GM12878 (cell line): ENCODE measurements around the gene MAGI1. TPM values are rescaled to one million over a fixed set of nuclear protein-coding genes. Genes with fewer than 3 reads are reported as not detected.

Source experiments
- ATAC-seq: fragments of 200-7000 bp; cut with Tn5 transposase; 3 replicates; pipeline ENCODE4 v1.9.1; 2020; ENCODE audit warnings: mild to moderate bottlenecking, moderate library complexity
- BruUV-seq: library from RNA; stranded (reverse); fragments of 400-500 nt; replicated peaks from 2 replicates; lab custom pipeline; 2021; lab: Mats Ljungman, UMichigan
- CTCF ChIA-PET: fragments of 300-600 bp; sonication (Branson Sonifier 250); formaldehyde crosslinking; extraction: SDS; loops from one replicate; lab custom pipeline; 2021; ENCODE audit warnings: inconsistent platforms; lab: Yijun Ruan, JAX
- POLR2A ChIA-PET: fragments of 350-600 bp; formaldehyde crosslinking; extraction: SDS; loops from one replicate; lab custom pipeline; 2021; ENCODE audit warnings: inconsistent platforms; lab: Charles Lee
- RAD21 ChIA-PET: fragments of 300-600 bp; sonication (Branson Sonifier 250); formaldehyde crosslinking; loops from one replicate; lab custom pipeline; 2023; ENCODE audit warnings: antibody characterized with exemption; ENCODE audit not compliant: unreplicated experiment; lab: Charles Lee
- SMC1A ChIA-PET: fragments of 300-600 bp; sonication (Branson Sonifier 250); formaldehyde crosslinking; loops from one replicate; lab custom pipeline; 2023; ENCODE audit not compliant: unreplicated experiment, uncharacterized antibody; lab: Charles Lee
- DNase-seq: peaks from one replicate; pipeline ENCODE4 v3.0.0-alpha.2; 2011; ENCODE audit warnings: low read depth, low spot score
- FAIRE-seq: peaks from 3 replicates; lab custom pipeline; 2011; peaks lifted over from hg19 to GRCh38; lab: Jason Lieb, UNC
- H2AFZ ChIP-seq: 2 replicates; pipeline ENCODE4 v1.6.0; 2011; ENCODE audit warnings: low read depth, low read length, control low read depth; ENCODE audit not compliant: control insufficient read depth
- H3K27ac ChIP-seq: 2 replicates; pipeline ENCODE4 v1.5.1; 2011; ENCODE audit warnings: control low read depth; ENCODE audit not compliant: control insufficient read depth, insufficient read depth
- H3K27me3 ChIP-seq, 2 experiments: replicated peaks in 1 of 2; 2 replicates each; pipeline versions ENCODE4 v1.6.0 to v1.6.1; 2011; ENCODE audit warnings: low read length in 1 of 2; ENCODE audit not compliant: control insufficient read depth in 2 of 2, insufficient read depth in 2 of 2
- H3K36me3 ChIP-seq, 2 experiments: 2 replicates each; pipeline ENCODE4 v1.5.1; 2011; ENCODE audit warnings: low read length in 1 of 2; ENCODE audit not compliant: control insufficient read depth in 2 of 2, insufficient read depth in 2 of 2
- H3K4me1 ChIP-seq: 2 replicates; pipeline ENCODE4 v1.6.1; 2011; ENCODE audit warnings: mild to moderate bottlenecking, low read length, moderate library complexity, mixed read lengths; ENCODE audit not compliant: control insufficient read depth, insufficient read depth
- H3K4me2 ChIP-seq: 2 replicates; pipeline ENCODE4 v1.6.0; 2011; ENCODE audit warnings: control low read depth; ENCODE audit not compliant: control insufficient read depth, insufficient read depth
- H3K4me3 ChIP-seq: fragments of 200-600 bp; sonication (generic); 2 replicates; pipeline ENCODE4 v1.5.1; 2016
- H3K79me2 ChIP-seq: 2 replicates; pipeline ENCODE4 v1.6.0; 2011; ENCODE audit warnings: low read length; ENCODE audit not compliant: control insufficient read depth, insufficient read depth
- H3K9ac ChIP-seq: 2 replicates; pipeline ENCODE4 v1.8.0; 2011; ENCODE audit warnings: low read length, control low read depth, mixed read lengths; ENCODE audit not compliant: control insufficient read depth, insufficient read depth
- H3K9me3 ChIP-seq: replicated peaks from 3 replicates; pipeline ENCODE4 v1.5.1; 2011; ENCODE audit warnings: mild to moderate bottlenecking, low read length; ENCODE audit not compliant: control insufficient read depth, insufficient read depth
- H4K20me1 ChIP-seq: 2 replicates; pipeline ENCODE4 v1.6.0; 2011; ENCODE audit not compliant: control insufficient read depth, insufficient read depth
- ATF7 ChIP-seq: fragments of 450-650 bp; IDR thresholded peaks from 2 replicates; pipeline ENCODE4 v1.6.1; 2016; ENCODE audit warnings: low read depth, mild to moderate bottlenecking
- IKZF2 ChIP-seq, 2 experiments: fragments of 450-650 bp; IDR thresholded peaks; 2 replicates each; pipeline ENCODE4 v1.6.1; 2017; ENCODE audit warnings: mild to moderate bottlenecking in 2 of 2, moderate library complexity in 2 of 2
- MYB ChIP-seq: fragments of 150-350 bp; IDR thresholded peaks from 2 replicates; pipeline ENCODE4 v1.6.1; 2014; ENCODE audit warnings: mild to moderate bottlenecking, low read depth, low read length, borderline replicate concordance
- MYC ChIP-seq: IDR thresholded peaks from 2 replicates; pipeline ENCODE4 v1.6.1; 2011; ENCODE audit warnings: mild to moderate bottlenecking, low read length, moderate library complexity, inconsistent platforms; ENCODE audit not compliant: insufficient read depth, insufficient replicate concordance, insufficient read length, severe bottlenecking
- NR2F1 ChIP-seq: fragments of 450-650 bp; conservative IDR thresholded peaks from 2 replicates; pipeline ENCODE4 v1.6.1; 2017; ENCODE audit warnings: mild to moderate bottlenecking
- PML ChIP-seq: IDR thresholded peaks from 2 replicates; pipeline ENCODE4 v1.6.1; 2012; ENCODE audit warnings: low read length, inconsistent platforms
- SIX5 ChIP-seq: IDR thresholded peaks from 2 replicates; pipeline ENCODE4 v1.6.1; 2011; ENCODE audit warnings: mild to moderate bottlenecking, low read depth, low read length, moderate library complexity; ENCODE audit not compliant: severe bottlenecking
- SMAD5 ChIP-seq: IDR thresholded peaks from 2 replicates; pipeline ENCODE4 v1.6.1; 2016; ENCODE audit warnings: antibody characterized with exemption, low read depth
- SREBF2 ChIP-seq: IDR thresholded peaks from 2 replicates; pipeline ENCODE4 v1.6.1; 2012; ENCODE audit warnings: mild to moderate bottlenecking, low read length
- TCF3 ChIP-seq: IDR thresholded peaks from 2 replicates; pipeline ENCODE4 v1.6.1; 2012; ENCODE audit warnings: low read depth, mild to moderate bottlenecking, low read length, borderline replicate concordance; ENCODE audit not compliant: insufficient read depth
- USF2 ChIP-seq: IDR thresholded peaks from 2 replicates; pipeline ENCODE4 v1.6.1; 2011; ENCODE audit warnings: low read depth, low read length, improper control_type of control experiment, borderline replicate concordance
- ZBTB40 ChIP-seq: fragments of 450-650 bp; IDR thresholded peaks from 2 replicates; pipeline ENCODE4 v1.6.1; 2016; ENCODE audit warnings: mild to moderate bottlenecking, moderate library complexity, borderline replicate concordance
- ZNF24 ChIP-seq: fragments of 450-650 bp; IDR thresholded peaks from 2 replicates; pipeline ENCODE4 v1.6.1; 2017; ENCODE audit warnings: antibody characterized with exemption, mild to moderate bottlenecking
- WGBS: methylation state at CpG from one replicate; pipeline ENCODE4 v1.1.6; 2016; ENCODE audit warnings: low lambda C conversion rate; ENCODE audit not compliant: insufficient replicate concordance, insufficient coverage; ENCODE audit errors: missing lambda C conversion rate; 5-methylcytosine and 5-hydroxymethylcytosine counted together
- in situ Hi-C: fragments of 300-500 bp; cut with MboI; formaldehyde crosslinking; loops from 9 replicates; pipeline ENCODE4 v1.14.3; 2018; ENCODE audit warnings: mixed read lengths
- intact Hi-C: fragments of 100-400 bp; cut with micrococcal nuclease; formaldehyde crosslinking; loops from one replicate; pipeline ENCODE4 v1.14.2; 2022; ENCODE audit not compliant: unreplicated experiment
- polyA plus RNA-seq, 11 experiments: library from polyadenylated mRNA; depleted of rRNA in 4 of 11; unstranded in 6 of 11; stranded (reverse) in 5 of 11; fragments of >200 nt; fragmentation: Nextera tagmentation in 4 of 11; fragmentation: Illumina TruSeq in 1 of 11; extraction: Ambion mirVana in 4 of 11; extraction: Trizol in 1 of 11; gene quantifications; 1 replicate in 1 of 11; 2 replicates in 10 of 11; pipeline versions ENCODE4 v1.2.1 to v1.2.3, GENCODE V29; 2011 to 2016; ENCODE audit warnings: inconsistent platforms in 2 of 11, missing spikeins in 2 of 11, low read depth in 1 of 11
- total RNA-seq, 4 experiments: library from RNA; depleted of rRNA in 3 of 4; stranded (reverse); fragments of >200 nt in 3 of 4; fragmentation: Illumina TruSeq in 1 of 4; extraction: Trizol in 1 of 4; gene quantifications; 2 replicates each; pipeline versions ENCODE4 v1.2.1 to v1.2.3, GENCODE V29; 2013 to 2021
- TF ChIP-seq, protein P1 (sequence below): IDR thresholded peaks from 2 replicates; pipeline ENCODE4 v1.6.1; 2012; ENCODE audit warnings: low read depth, low read length, improper control_type of control experiment
- TF ChIP-seq, protein P2 (sequence below): IDR thresholded peaks from 2 replicates; pipeline ENCODE4 v1.6.1; 2012; ENCODE audit warnings: mild to moderate bottlenecking, low read depth, low read length

The MAGI1 gene
- total and polyA plus RNA-seq, 10 of the 15 experiments (the other 5 are each of a cell fraction or from before 2014, with no cell fraction given): 0.02 to 3.3 (median 0.29) TPM; not detected in 1

GRCh38 chr3:65577843-65578430 is 460.8 kb downstream of the MAGI1 start (continued):
- TF ChIP-seq TCF3 (no peak), ZNF24 (no peak)

DNA sequence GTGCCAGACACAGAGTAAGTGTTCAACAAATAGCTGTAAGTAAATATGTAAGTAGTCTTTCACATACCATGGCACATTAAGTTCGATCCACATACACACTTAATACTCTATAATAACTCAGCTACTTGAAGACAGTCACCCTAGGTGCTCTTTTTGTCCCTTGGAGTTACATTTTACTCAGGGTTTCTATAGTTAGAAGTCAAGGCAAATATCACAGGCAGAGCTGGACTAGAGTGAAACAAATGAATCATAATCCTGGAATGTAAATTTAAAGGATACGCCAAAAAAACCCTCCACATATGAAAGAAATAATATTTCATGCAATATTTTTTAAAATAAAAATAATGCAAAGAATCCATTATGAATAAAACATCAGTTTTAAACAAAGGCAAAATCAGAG is 461.8 kb downstream of the MAGI1 start:
- in situ Hi-C loops: no loop called here
- no peak for FAIRE-seq
- TF ChIP-seq MYB (no peak), SIX5 (no peak), IKZF2 (IDR thresholded peaks at IDR 0.05) (no peak), ATF7 (no peak), SMAD5 (no peak), USF2 (no peak), PML (no peak), SREBF2 (no peak), ZBTB40 (no peak), NR2F1 (no peak), MYC (no peak)
- TF ChIP-seq, protein P1, sequence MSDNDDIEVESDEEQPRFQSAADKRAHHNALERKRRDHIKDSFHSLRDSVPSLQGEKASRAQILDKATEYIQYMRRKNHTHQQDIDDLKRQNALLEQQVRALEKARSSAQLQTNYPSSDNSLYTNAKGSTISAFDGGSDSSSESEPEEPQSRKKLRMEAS: no peak
- TF ChIP-seq, protein P2, sequence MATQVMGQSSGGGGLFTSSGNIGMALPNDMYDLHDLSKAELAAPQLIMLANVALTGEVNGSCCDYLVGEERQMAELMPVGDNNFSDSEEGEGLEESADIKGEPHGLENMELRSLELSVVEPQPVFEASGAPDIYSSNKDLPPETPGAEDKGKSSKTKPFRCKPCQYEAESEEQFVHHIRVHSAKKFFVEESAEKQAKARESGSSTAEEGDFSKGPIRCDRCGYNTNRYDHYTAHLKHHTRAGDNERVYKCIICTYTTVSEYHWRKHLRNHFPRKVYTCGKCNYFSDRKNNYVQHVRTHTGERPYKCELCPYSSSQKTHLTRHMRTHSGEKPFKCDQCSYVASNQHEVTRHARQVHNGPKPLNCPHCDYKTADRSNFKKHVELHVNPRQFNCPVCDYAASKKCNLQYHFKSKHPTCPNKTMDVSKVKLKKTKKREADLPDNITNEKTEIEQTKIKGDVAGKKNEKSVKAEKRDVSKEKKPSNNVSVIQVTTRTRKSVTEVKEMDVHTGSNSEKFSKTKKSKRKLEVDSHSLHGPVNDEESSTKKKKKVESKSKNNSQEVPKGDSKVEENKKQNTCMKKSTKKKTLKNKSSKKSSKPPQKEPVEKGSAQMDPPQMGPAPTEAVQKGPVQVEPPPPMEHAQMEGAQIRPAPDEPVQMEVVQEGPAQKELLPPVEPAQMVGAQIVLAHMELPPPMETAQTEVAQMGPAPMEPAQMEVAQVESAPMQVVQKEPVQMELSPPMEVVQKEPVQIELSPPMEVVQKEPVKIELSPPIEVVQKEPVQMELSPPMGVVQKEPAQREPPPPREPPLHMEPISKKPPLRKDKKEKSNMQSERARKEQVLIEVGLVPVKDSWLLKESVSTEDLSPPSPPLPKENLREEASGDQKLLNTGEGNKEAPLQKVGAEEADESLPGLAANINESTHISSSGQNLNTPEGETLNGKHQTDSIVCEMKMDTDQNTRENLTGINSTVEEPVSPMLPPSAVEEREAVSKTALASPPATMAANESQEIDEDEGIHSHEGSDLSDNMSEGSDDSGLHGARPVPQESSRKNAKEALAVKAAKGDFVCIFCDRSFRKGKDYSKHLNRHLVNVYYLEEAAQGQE: no peak

More for the DNA sequence above, 461.8 kb downstream of the MAGI1 start:
- Histone ChIP-seq H3K9ac (no peak overlapping the region), H3K36me3 (no peaks in the 10 kb centered on the region), H4K20me1 (no peaks in the 10 kb centered on the region), H3K4me2 (no peak overlapping the region), H3K4me1 (no peaks in the 10 kb centered on the region), H2AFZ (no peak overlapping the region), H3K4me3 (no peak overlapping the region), H3K9me3 (no peaks in the 10 kb centered on the region), H3K27ac (no peak overlapping the region), H3K79me2 (no peaks in the 10 kb centered on the region), H3K27me3 (no peaks in the 10 kb centered on the region)
- SMC1A ChIA-PET: interaction anchor here (1.0 kb wide), 1 partner anchor 18 kb away, joined by 3 read pairs; no protein-coding TSS in a partner anchor
- POLR2A ChIA-PET: no interaction called here
- no TSS peak for BruUV-seq
- intact Hi-C loops: no loop called here
- DNase-seq: no peak
- CTCF ChIA-PET: no interaction called here
- WGBS: 14% methylated on average over 2 of the region's 2 CpGs
- ATAC-seq: no peak
- RAD21 ChIA-PET: no interaction called here
